Uterus (tissue), 4 donors: Measurements from ENCODE around the gene FGF3. TPM values are rescaled to one million over a fixed set of nuclear protein-coding genes. Genes with fewer than 3 reads are reported as not detected.

Experiments used
- DNase-seq, 2 donors: peaks; one replicate each; pipeline ENCODE4 v3.0.0-alpha.2; 2019 to 2020
- H3K27ac ChIP-seq, 2 donors: fragments of 200-600 bp; sonication (generic); 1 replicate in 1 of 2; 2 replicates in 1 of 2; pipeline ENCODE4 v1.5.1; 2016 to 2018
- H3K27me3 ChIP-seq, 2 donors: fragments of 200-600 bp; sonication (generic); one replicate each; pipeline ENCODE4 v1.5.1; 2018 to 2019; ENCODE audit warnings: control low read depth in 1 of 2
- H3K36me3 ChIP-seq, 2 donors: fragments of 200-600 bp; sonication (generic); one replicate each; pipeline ENCODE4 v1.5.1; 2019; ENCODE audit warnings: control low read depth in 1 of 2
- H3K4me1 ChIP-seq, 2 donors: fragments of 200-600 bp; sonication (generic); one replicate each; pipeline ENCODE4 v1.5.1; 2018 to 2019; ENCODE audit warnings: control low read depth in 1 of 2
- H3K4me3 ChIP-seq, 2 donors: fragments of 200-600 bp; sonication (generic); 1 replicate in 1 of 2; 2 replicates in 1 of 2; pipeline ENCODE4 v1.5.1; 2018 to 2019; ENCODE audit warnings: mild to moderate bottlenecking in 1 of 2
- H3K9me3 ChIP-seq, 2 donors: fragments of 200-600 bp; sonication (generic); one replicate each; pipeline ENCODE4 v1.5.1; 2019; ENCODE audit warnings: control low read depth in 1 of 2
- POLR2A ChIP-seq, 2 donors: fragments of 450-650 bp; IDR thresholded peaks; one replicate each; pipeline ENCODE4 v1.6.1; 2016; ENCODE audit warnings: antibody characterized with exemption in 2 of 2, mild to moderate bottlenecking in 1 of 2, moderate library complexity in 1 of 2
- intact Hi-C: fragments of 100-400 bp; cut with DNase I; formaldehyde crosslinking; loops from one replicate; pipeline ENCODE4 v1.15.1; 2023; ENCODE audit warnings: low total_unique reads
- total RNA-seq, 4 donors: library from RNA; depleted of rRNA in 3 of 4; stranded (reverse); fragments of >200 nt in 3 of 4; gene quantifications; one replicate each; pipeline versions ENCODE4 v1.1.0 to v1.2.4, GENCODE V29; 2014 to 2023
- TF ChIP-seq, protein P1 (sequence below), 4 experiments: fragments of 200-600 bp in 2 of 4; fragments of 450-650 bp in 2 of 4; sonication (generic) in 2 of 4; IDR thresholded peaks; one replicate each; pipeline ENCODE4 v1.5.1; 2016 to 2019; ENCODE audit warnings: antibody characterized with exemption in 4 of 4, mild to moderate bottlenecking in 2 of 4, moderate library complexity in 1 of 4
- donor health status: DM: yes; HTN: yes; CAD: no.

Gene FGF3
- total RNA-seq, 4 donors from 2014 or later: not detected

DNA sequence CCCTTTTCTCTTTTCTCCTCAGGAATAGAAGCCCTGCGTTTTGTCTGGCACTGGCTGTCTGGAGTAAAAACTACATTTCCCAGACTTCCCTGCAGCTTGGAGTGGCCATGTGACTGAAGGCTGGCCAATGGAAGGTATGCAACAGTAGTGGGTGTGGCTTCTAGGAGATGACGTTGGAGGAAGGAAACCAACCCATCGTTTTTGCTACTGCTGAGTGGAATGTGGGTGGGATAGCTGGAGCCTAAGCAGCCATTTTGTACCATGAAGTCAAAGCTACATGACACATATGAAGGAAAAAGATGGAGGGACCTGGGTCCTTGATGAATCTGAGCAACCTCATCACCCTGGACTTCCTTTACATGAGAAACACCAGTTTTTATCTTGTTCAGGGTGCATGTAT lies 19.6 kb downstream of the FGF3 start:
- no peaks in the 10 kb centered on the region for H3K27me3 ChIP-seq
- TF ChIP-seq, protein P1, sequence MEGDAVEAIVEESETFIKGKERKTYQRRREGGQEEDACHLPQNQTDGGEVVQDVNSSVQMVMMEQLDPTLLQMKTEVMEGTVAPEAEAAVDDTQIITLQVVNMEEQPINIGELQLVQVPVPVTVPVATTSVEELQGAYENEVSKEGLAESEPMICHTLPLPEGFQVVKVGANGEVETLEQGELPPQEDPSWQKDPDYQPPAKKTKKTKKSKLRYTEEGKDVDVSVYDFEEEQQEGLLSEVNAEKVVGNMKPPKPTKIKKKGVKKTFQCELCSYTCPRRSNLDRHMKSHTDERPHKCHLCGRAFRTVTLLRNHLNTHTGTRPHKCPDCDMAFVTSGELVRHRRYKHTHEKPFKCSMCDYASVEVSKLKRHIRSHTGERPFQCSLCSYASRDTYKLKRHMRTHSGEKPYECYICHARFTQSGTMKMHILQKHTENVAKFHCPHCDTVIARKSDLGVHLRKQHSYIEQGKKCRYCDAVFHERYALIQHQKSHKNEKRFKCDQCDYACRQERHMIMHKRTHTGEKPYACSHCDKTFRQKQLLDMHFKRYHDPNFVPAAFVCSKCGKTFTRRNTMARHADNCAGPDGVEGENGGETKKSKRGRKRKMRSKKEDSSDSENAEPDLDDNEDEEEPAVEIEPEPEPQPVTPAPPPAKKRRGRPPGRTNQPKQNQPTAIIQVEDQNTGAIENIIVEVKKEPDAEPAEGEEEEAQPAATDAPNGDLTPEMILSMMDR (IDR thresholded peaks at IDR 0.05): no peak
- TF ChIP-seq POLR2A (IDR thresholded peaks at IDR 0.05): no peak
- intact Hi-C loops: no loop called here
- H3K9me3 ChIP-seq: no peaks in the 10 kb centered on the region
- no peak for DNase-seq
- no peak overlapping the region for H3K4me3 ChIP-seq
- no peaks in the 10 kb centered on the region for H3K36me3 ChIP-seq
- H3K27ac ChIP-seq: no peak overlapping the region
- no peaks in the 10 kb centered on the region for H3K4me1 ChIP-seq

GRCh38 chr11:69799097-69799496 lies 20.1 kb downstream of the FGF3 start:
- intact Hi-C loops: no loop called here
- no peak for TF ChIP-seq POLR2A (IDR thresholded peaks at IDR 0.05)
- TF ChIP-seq, protein P1 (IDR thresholded peaks at IDR 0.05): no peak
- no peaks in the 10 kb centered on the region for H3K27me3 ChIP-seq
- H3K36me3 ChIP-seq: no peaks in the 10 kb centered on the region
- H3K4me1 ChIP-seq: no peaks in the 10 kb centered on the region
- no peak overlapping the region for H3K4me3 ChIP-seq
- no peaks in the 10 kb centered on the region for H3K9me3 ChIP-seq
- H3K27ac ChIP-seq: no peak overlapping the region
- no peak for DNase-seq

DNA sequence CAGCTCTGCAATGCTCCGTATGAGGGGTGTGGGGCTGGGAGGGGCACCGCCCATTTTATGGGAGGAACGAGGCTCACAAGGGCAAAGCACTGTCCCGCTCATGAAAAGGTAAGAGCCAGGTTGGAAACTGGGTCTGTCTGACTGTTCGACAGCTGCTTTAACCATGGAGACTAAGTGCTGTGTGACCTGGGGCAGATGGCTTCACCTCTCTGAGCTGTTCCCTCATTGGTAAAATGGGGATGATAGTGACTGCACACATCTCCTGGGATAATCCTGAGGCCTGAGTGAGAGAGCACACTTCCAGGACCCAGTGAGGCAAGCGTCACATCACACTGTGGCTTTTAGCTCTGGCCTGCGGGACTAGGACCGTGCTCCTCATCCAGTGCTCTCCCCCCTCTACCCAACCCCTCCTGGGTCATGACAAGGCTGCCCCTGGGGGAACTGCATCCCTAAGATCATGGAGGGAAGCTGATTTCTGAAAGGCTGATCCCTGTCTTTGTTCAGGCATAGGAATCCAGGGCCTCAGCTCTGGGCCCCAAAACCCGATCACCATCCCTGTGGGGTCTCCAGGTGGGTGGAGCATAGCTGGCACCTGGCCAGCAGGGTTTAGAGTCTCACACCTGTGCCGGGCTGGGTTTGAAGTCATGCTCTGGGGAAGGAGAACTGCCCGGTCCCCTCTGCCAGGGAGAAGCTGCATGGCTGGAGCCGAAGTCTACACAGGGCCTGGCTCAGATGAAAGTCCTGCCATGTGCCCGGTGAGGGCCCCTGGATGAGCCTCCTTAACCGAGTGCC lies 21.3 kb downstream of the FGF3 start:
- Histone ChIP-seq H3K4me1 (no peaks in the 10 kb centered on the region), H3K27me3 (no peaks in the 10 kb centered on the region)
- no peak for TF ChIP-seq POLR2A (IDR thresholded peaks at IDR 0.05)
- TF ChIP-seq, protein P1 (IDR thresholded peaks at IDR 0.05): no peak

DNA sequence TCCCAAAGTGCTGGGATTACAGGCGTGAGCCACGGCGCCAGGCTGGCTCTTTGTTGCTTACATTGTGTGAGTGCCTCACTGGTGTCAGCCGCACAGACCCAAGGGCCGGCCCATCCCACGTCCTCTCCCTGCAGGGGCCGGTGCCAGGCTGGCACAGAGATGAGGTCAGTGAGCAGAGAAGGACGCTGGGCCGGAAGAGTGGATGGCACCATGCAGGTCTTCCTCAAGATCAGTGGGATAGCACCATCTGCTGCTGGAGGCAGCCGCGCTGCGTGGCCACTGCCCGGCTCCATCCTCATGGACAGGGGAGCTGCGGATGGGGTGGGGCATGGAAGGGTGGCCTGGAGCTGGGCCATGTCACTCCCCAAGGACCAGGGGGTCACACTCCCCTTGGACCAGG lies 22.1 kb downstream of the FGF3 start:
- DNase-seq: no peak
- intact Hi-C loops: no loop called here

More for the DNA sequence above, 21.3 kb downstream of the FGF3 start:
- intact Hi-C loops: no loop called here
- Histone ChIP-seq H3K9me3 (no peaks in the 10 kb centered on the region), H3K27ac (no peak overlapping the region), H3K36me3 (no peaks in the 10 kb centered on the region), H3K4me3 (no peak overlapping the region)
- DNase-seq: no peak

DNA sequence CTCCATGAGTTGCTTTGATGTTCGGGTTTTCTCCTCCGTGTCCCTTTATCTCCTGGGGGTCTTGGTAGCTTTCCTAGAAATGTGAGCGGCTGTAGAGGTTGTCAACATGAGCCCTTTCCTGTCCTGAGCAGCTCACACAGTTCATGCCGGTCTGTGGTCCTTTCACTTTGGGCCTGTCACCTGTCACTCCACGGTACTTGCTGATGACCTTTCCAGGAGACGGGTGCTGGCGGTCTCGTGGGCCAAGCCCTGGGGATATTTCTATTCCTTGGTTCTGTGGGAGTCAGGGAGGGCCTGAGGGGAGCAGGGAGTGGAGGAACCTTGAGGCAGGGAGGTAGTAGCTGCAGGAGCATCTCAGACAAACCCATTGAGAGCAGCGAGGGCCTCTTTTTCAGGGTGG lies 23.2 kb downstream of the FGF3 start:
- no peak for DNase-seq
- intact Hi-C loops: no loop called here
- no peak for TF ChIP-seq POLR2A (IDR thresholded peaks at IDR 0.05)
- TF ChIP-seq, protein P1 (IDR thresholded peaks at IDR 0.05): no peak

More for the DNA sequence above, 22.1 kb downstream of the FGF3 start:
- Histone ChIP-seq H3K4me3 (no peak overlapping the region), H3K27me3 (no peaks in the 10 kb centered on the region), H3K4me1 (no peaks in the 10 kb centered on the region), H3K36me3 (no peaks in the 10 kb centered on the region), H3K27ac (no peak overlapping the region), H3K9me3 (no peaks in the 10 kb centered on the region)
- TF ChIP-seq, protein P1 (IDR thresholded peaks at IDR 0.05): no peak
- no peak for TF ChIP-seq POLR2A (IDR thresholded peaks at IDR 0.05)

More for the DNA sequence above, 23.2 kb downstream of the FGF3 start:
- Histone ChIP-seq H3K36me3 (no peaks in the 10 kb centered on the region), H3K4me1 (no peaks in the 10 kb centered on the region), H3K4me3 (no peak overlapping the region), H3K9me3 (no peaks in the 10 kb centered on the region), H3K27me3 (no peaks in the 10 kb centered on the region), H3K27ac (no peak overlapping the region)
